GM12878 (cell line): ENCODE data around the gene FXYD1.

Source experiments
- CTCF ChIP-seq, 3 experiments: IDR thresholded peaks in 2 of 3; conservative IDR thresholded peaks in 1 of 3; 2 replicates each; pipeline ENCODE4 v1.5.1; 2011; ENCODE audit warnings: low read depth in 3 of 3, low read length in 3 of 3, mild to moderate bottlenecking in 3 of 3, control low read depth in 2 of 3, moderate library complexity in 2 of 3, inconsistent platforms in 1 of 3, mixed read lengths in 1 of 3; ENCODE audit not compliant: control insufficient read depth in 2 of 3, insufficient read depth in 1 of 3; ENCODE audit errors: extremely low read depth in 1 of 3
- SUZ12 ChIP-seq: fragments of 200-600 bp; sonication (generic); IDR thresholded peaks from one replicate; pipeline ENCODE4 v1.6.1; 2018; ENCODE audit warnings: antibody characterized with exemption, mild to moderate bottlenecking; ENCODE audit not compliant: unreplicated experiment

GRCh38 chr19:35124098-35125060, 14.2 kb upstream of the FXYD1 start:
- no peak for TF ChIP-seq SUZ12
- TF ChIP-seq CTCF (IDR thresholded peaks at IDR 0.05 in 2 of 3, conservative IDR thresholded peaks at IDR 0.05 in 1 of 3; ENCODE audit: control insufficient read depth in 2 of 3, extremely low read depth in 1 of 3, insufficient read depth in 1 of 3, low read depth in 3 of 3, low read length in 3 of 3) = no peak
